HG03558 (cell line): ENCODE results near the gene CFI.

Experiments
- ATAC-seq: cut with Tn5 transposase; IDR thresholded peaks from one replicate; pipeline ENCODE4 v1.9.1; 2021; ENCODE audit warnings: moderate number of reproducible peaks; ENCODE audit not compliant: unreplicated experiment; ENCODE audit errors: extremely low read depth

CFI gene

GRCh38 chr4:109801895-109802319 is at the start of gene CFI:
TSS of gene CFI (minus strand) at chr4:109801999. CDS start at chr4:109801971, 28 bp downstream.
- no peak for ATAC-seq

GRCh38 chr4:109850601-109851000 is 48.8 kb upstream of the CFI start:
- ATAC-seq: no peak

- no peak for ATAC-seq
Measured at GRCh38 chr4:109848501-109848900, 46.7 kb upstream of the CFI start.

- no peak for ATAC-seq
Measured at GRCh38 chr4:109847896-109848442, 46.2 kb upstream of the CFI start, which contains the start of gene LRIT3. TSS of gene LRIT3 (plus strand) at chr4:109848107. CDS start at chr4:109848202, 95 bp downstream.

GRCh38 chr4:109846395-109847098 is 44.7 kb upstream of the CFI start:
- no peak for ATAC-seq

GRCh38 chr4:109836985-109837384 is 35.2 kb upstream of the CFI start:
- ATAC-seq: no peak

GRCh38 chr4:109833756-109834155 is 32.0 kb upstream of the CFI start:
- ATAC-seq: no peak

- ATAC-seq: no peak
Measured at GRCh38 chr4:109827672-109828071, 25.9 kb upstream of the CFI start, which contains the start of gene RRH. TSS of gene RRH (plus strand) at chr4:109827972. CDS start at chr4:109828028, 56 bp downstream.

- ATAC-seq: no peak
Measured at GRCh38 chr4:109826719-109827118, 24.9 kb upstream of the CFI start.

- ATAC-seq: no peak
Measured at GRCh38 chr4:109821185-109821584, 19.4 kb upstream of the CFI start.

- no peak for ATAC-seq
Measured at GRCh38 chr4:109820563-109820962, 18.8 kb upstream of the CFI start.

- ATAC-seq: no peak
Measured at GRCh38 chr4:109818268-109818667, 16.5 kb upstream of the CFI start.

- ATAC-seq: no peak
Measured at GRCh38 chr4:109816894-109817293, 15.1 kb upstream of the CFI start.

GRCh38 chr4:109816082-109816442 is 14.3 kb upstream of the CFI start:
- ATAC-seq: no peak

- ATAC-seq: peak; percentile 99
Measured at GRCh38 chr4:109815151-109816081, 13.6 kb upstream of the CFI start, which contains the start of gene GAR1. TSS of gene GAR1 (plus strand) at chr4:109815762. CDS start at chr4:109816165, 403 bp downstream.

- no peak for ATAC-seq
Measured at GRCh38 chr4:109811707-109812106, 9.9 kb upstream of the CFI start.

GRCh38 chr4:109810552-109811387 is 9.0 kb upstream of the CFI start:
- ATAC-seq: no peak

- no peak for ATAC-seq
Measured at GRCh38 chr4:109809655-109810054, 7.9 kb upstream of the CFI start.

- no peak for ATAC-seq
Measured at GRCh38 chr4:109803924-109804571, 2.2 kb upstream of the CFI start.
